Liver (tissue), 9 donors: ENCODE data around the gene PAK4. TPM values are rescaled to one million over a fixed set of nuclear protein-coding genes. Genes with fewer than 3 reads are reported as not detected.

Experiments used
- DNase-seq: peaks from one replicate; pipeline ENCODE4 v3.0.0-alpha.2; 2017; ENCODE audit warnings: low spot score
- H3K27ac ChIP-seq, 2 donors: one replicate each; pipeline ENCODE4 v1.7.0; 2013; ENCODE audit warnings: inconsistent platforms in 2 of 2, low read length in 2 of 2, control low read depth in 1 of 2, low read depth in 1 of 2, mild to moderate bottlenecking in 1 of 2
- H3K27me3 ChIP-seq, 4 donors: one replicate each; pipeline versions ENCODE4 v1.6.1 to v1.7.0; 2013; ENCODE audit warnings: low read length in 3 of 4, inconsistent platforms in 1 of 4, mild to moderate bottlenecking in 1 of 4, moderate library complexity in 1 of 4; ENCODE audit not compliant: control insufficient read depth in 4 of 4, insufficient read depth in 4 of 4
- H3K36me3 ChIP-seq, 4 donors: one replicate each; pipeline versions ENCODE4 v1.6.1 to v1.7.0; 2013; ENCODE audit warnings: low read length in 3 of 4, mild to moderate bottlenecking in 3 of 4, low read depth in 1 of 4, moderate library complexity in 1 of 4; ENCODE audit not compliant: control insufficient read depth in 4 of 4, insufficient read depth in 3 of 4
- H3K4me1 ChIP-seq, 4 donors: one replicate each; pipeline versions ENCODE4 v1.6.1 to v1.7.0; 2013; ENCODE audit warnings: low read length in 3 of 4, mild to moderate bottlenecking in 3 of 4, moderate library complexity in 1 of 4; ENCODE audit not compliant: control insufficient read depth in 4 of 4, insufficient read depth in 4 of 4
- H3K4me3 ChIP-seq, 3 donors: one replicate each; pipeline versions ENCODE4 v1.6.1 to v1.7.0; 2013; ENCODE audit warnings: low read length in 3 of 3, control low read depth in 1 of 3, low read depth in 1 of 3, mild to moderate bottlenecking in 1 of 3
- H3K9ac ChIP-seq, 2 donors: one replicate each; pipeline ENCODE4 v1.7.0; 2013; ENCODE audit warnings: low read length in 2 of 2, mild to moderate bottlenecking in 2 of 2, moderate library complexity in 2 of 2, control low read depth in 1 of 2, low read depth in 1 of 2
- H3K9me3 ChIP-seq, 4 donors: one replicate each; pipeline versions ENCODE4 v1.6.1 to v1.7.0; 2013; ENCODE audit warnings: low read length in 3 of 4; ENCODE audit not compliant: control insufficient read depth in 4 of 4
- ATF3 ChIP-seq: IDR thresholded peaks from 2 replicates; pipeline ENCODE4 v1.6.1; 2016; ENCODE audit warnings: antibody characterized with exemption
- CTCF ChIP-seq: fragments of 150-350 bp; IDR thresholded peaks from 2 replicates; pipeline ENCODE4 v1.5.1; 2017; ENCODE audit warnings: improper control_type of control experiment, low read depth, low read length; ENCODE audit not compliant: missing input control
- EGR1 ChIP-seq, 2 donors: IDR thresholded peaks; 2 replicates each; pipeline ENCODE4 v1.6.1; 2016 to 2018; ENCODE audit warnings: antibody characterized with exemption in 2 of 2, low read depth in 2 of 2
- FOXA1 ChIP-seq: IDR thresholded peaks from 2 replicates; pipeline ENCODE4 v1.6.1; 2016; ENCODE audit warnings: antibody characterized with exemption
- FOXA2 ChIP-seq: IDR thresholded peaks from 2 replicates; pipeline ENCODE4 v1.6.1; 2016; ENCODE audit warnings: antibody characterized with exemption
- GABPA ChIP-seq, 2 donors: IDR thresholded peaks in 1 of 2; conservative IDR thresholded peaks in 1 of 2; 2 replicates each; pipeline ENCODE4 v1.6.1; 2016; ENCODE audit warnings: antibody characterized with exemption in 2 of 2, mild to moderate bottlenecking in 1 of 2, moderate library complexity in 1 of 2
- HNF4A ChIP-seq, 2 donors: conservative IDR thresholded peaks; 2 replicates each; pipeline ENCODE4 v1.6.1; 2016; ENCODE audit warnings: antibody characterized with exemption in 2 of 2, mild to moderate bottlenecking in 2 of 2
- HNF4G ChIP-seq: IDR thresholded peaks from 2 replicates; pipeline ENCODE4 v1.6.1; 2016; ENCODE audit warnings: antibody characterized with exemption
- JUND ChIP-seq, 2 donors: IDR thresholded peaks; 2 replicates each; pipeline ENCODE4 v1.6.1; 2016; ENCODE audit warnings: antibody characterized with exemption in 2 of 2
- MAX ChIP-seq: IDR thresholded peaks from 2 replicates; pipeline ENCODE4 v1.6.1; 2016; ENCODE audit warnings: antibody characterized with exemption
- NR2F2 ChIP-seq: IDR thresholded peaks from 2 replicates; pipeline ENCODE4 v1.6.1; 2016; ENCODE audit warnings: antibody characterized with exemption
- RAD21 ChIP-seq, 2 donors: IDR thresholded peaks; 2 replicates each; pipeline ENCODE4 v1.6.1; 2016; ENCODE audit warnings: antibody characterized with exemption in 2 of 2, mild to moderate bottlenecking in 2 of 2
- REST ChIP-seq: IDR thresholded peaks from 2 replicates; pipeline ENCODE4 v1.6.1; 2016; ENCODE audit warnings: antibody characterized with exemption, mild to moderate bottlenecking
- RXRA ChIP-seq, 2 donors: IDR thresholded peaks; 2 replicates each; pipeline ENCODE4 v1.6.1; 2017 to 2018; ENCODE audit warnings: antibody characterized with exemption in 2 of 2, mild to moderate bottlenecking in 1 of 2
- SP1 ChIP-seq: IDR thresholded peaks from 2 replicates; pipeline ENCODE4 v1.6.1; 2018; ENCODE audit warnings: antibody characterized with exemption, mild to moderate bottlenecking
- TAF1 ChIP-seq: conservative IDR thresholded peaks from 2 replicates; pipeline ENCODE4 v1.6.1; 2016; ENCODE audit warnings: antibody characterized with exemption, mild to moderate bottlenecking
- YY1 ChIP-seq: IDR thresholded peaks from 2 replicates; pipeline ENCODE4 v1.6.1; 2016; ENCODE audit warnings: antibody characterized with exemption, mild to moderate bottlenecking
- ZBTB33 ChIP-seq: IDR thresholded peaks from 2 replicates; pipeline ENCODE4 v1.6.1; 2016; ENCODE audit warnings: antibody characterized with exemption
- WGBS: extraction: QIAGEN DNeasy Blood & Tissue Kit; methylation state at CpG from one replicate; pipeline ENCODE4 v1.1.7; 2013; 5-methylcytosine and 5-hydroxymethylcytosine counted together
- polyA plus RNA-seq, 2 donors: library from polyadenylated mRNA; stranded (reverse) in 1 of 2; unstranded in 1 of 2; fragments of 200-250 nt in 1 of 2; fragments of >200 nt in 1 of 2; fragmentation: Nextera tagmentation in 1 of 2; extraction: Ambion mirVana in 1 of 2; gene quantifications; one replicate each; pipeline versions ENCODE4 v1.2.1 to v1.2.3, GENCODE V29; 2013 to 2015
- total RNA-seq, 2 donors: library from RNA; depleted of rRNA; stranded (reverse); fragments of >200 nt; gene quantifications; one replicate each; pipeline ENCODE4 v1.2.3, GENCODE V29; 2014
- donor health status: healthy.
- donor health status: healthy.
- donor health status: healthy.
- donor health status: healthy.
- donor health status: healthy.

PAK4 gene
- total and polyA plus RNA-seq, 4 donors: 5.4 to 16.6 (median 7.7) TPM

- TF ChIP-seq GABPA (IDR thresholded peaks at IDR 0.05 in 1 of 2, conservative IDR thresholded peaks at IDR 0.05 in 1 of 2) (no peak), FOXA2 (no peak), ATF3 (no peak), HNF4G (no peak), YY1 (no peak), HNF4A (conservative IDR thresholded peaks at IDR 0.05) (no peak)
These were observed 13.9 kb upstream of the PAK4 start (continued) for GRCh38 chr19:39111593-39112199.

- peak overlapping the region; percentile 82 to 86 for H3K27ac ChIP-seq
- no peak overlapping the region for H3K4me3 ChIP-seq
- peak; percentile 88 for TF ChIP-seq YY1
- TF ChIP-seq ATF3: peak; percentile 28
- peak; percentile 73 to 94 for TF ChIP-seq JUND (IDR thresholded peaks at IDR 0.05)
- TF ChIP-seq TAF1: no peak
- TF ChIP-seq GABPA (IDR thresholded peaks at IDR 0.05 in 1 of 2, conservative IDR thresholded peaks at IDR 0.05 in 1 of 2): peak in 1 of 2 donors; percentile 43
- peak; percentile 91 to 98 for TF ChIP-seq RXRA (IDR thresholded peaks at IDR 0.05)
- TF ChIP-seq ZBTB33: peak; percentile 84
- no peak for TF ChIP-seq CTCF
- peak; percentile 61 for TF ChIP-seq NR2F2
- TF ChIP-seq FOXA1: no peak
- TF ChIP-seq SP1: peak; percentile 64
- peak; percentile 60 to 87 for TF ChIP-seq HNF4A (conservative IDR thresholded peaks at IDR 0.05)
- no peak for TF ChIP-seq HNF4G
- peak; percentile 60 for TF ChIP-seq REST
- TF ChIP-seq EGR1 (IDR thresholded peaks at IDR 0.05; ENCODE audit: low read depth in 2 of 2): peak in 1 of 2 donors; percentile 67
- TF ChIP-seq FOXA2: peak; percentile 72
- peak; percentile 35 to 38 for TF ChIP-seq RAD21 (IDR thresholded peaks at IDR 0.05)
- peak; percentile 90 for TF ChIP-seq MAX
- WGBS: 35% methylated on average over 15 of the region's 15 CpGs
- no peak overlapping the region for H3K9ac ChIP-seq
- H3K4me1 ChIP-seq: peaks cover 0 to 8% (median 4%) of the 10 kb centered on the region in 4 donors
- H3K9me3 ChIP-seq: no peaks in the 10 kb centered on the region
- H3K36me3 ChIP-seq: no peaks in the 10 kb centered on the region
- no peak for DNase-seq
- H3K27me3 ChIP-seq: no peaks in the 10 kb centered on the region
These were observed 13.2 kb upstream of the PAK4 start for GRCh38 chr19:39112338-39112890.
